Astrocyte of the cerebellum (primary cell): ENCODE measurements around the gene PLA2G15.

Experiments used
- DNase-seq: peaks from one replicate; pipeline ENCODE4 v3.0.0-alpha.2; 2011; ENCODE audit warnings: low read depth
- H3K4me3 ChIP-seq: 2 replicates; pipeline ENCODE4 v1.5.1; 2011; ENCODE audit warnings: mild to moderate bottlenecking, low read depth, low read length, moderate library complexity
- CTCF ChIP-seq: IDR thresholded peaks from 2 replicates; pipeline ENCODE4 v1.5.1; 2012; ENCODE audit warnings: low read length, low read depth, moderate library complexity, mild to moderate bottlenecking; ENCODE audit errors: missing control alignments
- in situ Hi-C: cut with HindIII; loops from 2 replicates; pipeline ENCODE4 v1.10.0; 2017; ENCODE audit warnings: low sequenced_read_pairs

PLA2G15 gene

GRCh38 chr16:68231384-68232136, 13.6 kb upstream of the PLA2G15 start:
- no peak for TF ChIP-seq CTCF
- in situ Hi-C loops = no loop called here
- no peak overlapping the region for H3K4me3 ChIP-seq
- DNase-seq = no peak

- in situ Hi-C loops = no loop called here
- DNase-seq = no peak
- no peak for TF ChIP-seq CTCF
- H3K4me3 ChIP-seq = no peak overlapping the region
Observed at GRCh38 chr16:68232335-68232734, 12.8 kb upstream of the PLA2G15 start.

GRCh38 chr16:68233085-68233834, 11.9 kb upstream of the PLA2G15 start:
- in situ Hi-C loops = no loop called here
- no peak overlapping the region for H3K4me3 ChIP-seq
- no peak for DNase-seq
- no peak for TF ChIP-seq CTCF

- H3K4me3 ChIP-seq = no peak overlapping the region
- no peak for TF ChIP-seq CTCF
- DNase-seq = no peak
- in situ Hi-C loops = no loop called here
Observed at GRCh38 chr16:68233835-68234187, 11.4 kb upstream of the PLA2G15 start.

GRCh38 chr16:68234188-68235107, 10.7 kb upstream of the PLA2G15 start:
- no peak overlapping the region for H3K4me3 ChIP-seq
- TF ChIP-seq CTCF = no peak
- DNase-seq = no peak
- in situ Hi-C loops = no loop called here
